Measurements from ENCODE around the gene SCAMP4.
A peak's percentile ranks its signal among the peaks of the same experiment; 100 is the strongest.

Gene SCAMP4

DNA sequence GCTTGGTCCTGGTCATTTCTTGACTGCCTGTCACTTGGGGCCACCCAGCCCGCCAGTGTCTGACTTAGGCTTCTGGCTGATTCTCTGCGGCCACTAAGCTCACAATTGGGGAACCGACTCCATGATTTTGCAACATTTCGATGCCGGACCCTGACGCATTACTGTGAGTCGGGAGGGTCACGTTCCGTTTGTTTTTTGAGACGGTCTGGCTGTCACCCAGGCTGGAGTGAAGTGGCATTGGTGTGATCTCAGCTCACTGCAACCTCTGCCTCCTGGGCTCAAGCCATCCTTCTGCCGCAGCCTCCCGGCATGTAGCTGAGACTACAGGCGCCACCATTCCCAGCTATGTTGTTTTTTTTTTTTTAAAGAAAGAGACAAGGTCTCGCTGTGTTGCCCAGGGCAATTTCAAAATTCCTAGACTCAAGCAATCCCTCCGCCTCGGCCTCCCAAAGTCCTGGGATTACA lies 3.2 kb upstream of the SCAMP4 start:
- no peak overlapping the region for H3K9ac ChIP-seq (ENCODE audit: low read length)

DNA sequence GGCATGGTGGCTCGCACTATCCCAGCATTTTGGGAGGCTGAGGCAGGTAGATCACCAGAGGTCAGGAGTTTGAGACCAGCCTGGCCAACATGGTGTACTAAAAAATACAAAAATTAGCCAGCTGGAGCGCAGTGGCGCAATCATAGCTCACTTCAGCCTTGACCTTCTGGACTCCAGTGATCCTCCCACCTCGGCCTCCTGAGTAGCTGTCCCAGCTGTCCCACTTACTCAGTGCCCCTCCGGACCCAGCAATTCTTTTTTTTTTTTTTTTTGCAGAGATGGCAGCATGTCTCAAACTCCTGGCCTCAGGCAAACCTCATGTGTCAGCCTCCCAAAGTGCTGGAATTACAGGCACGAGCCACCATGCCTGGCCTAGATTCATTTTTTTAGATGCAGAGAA lies 2.3 kb upstream of the SCAMP4 start:
- Histone ChIP-seq H3K36me3 (ENCODE audit: insufficient read depth, low read length) (no peaks in the 10 kb centered on the region), H3K27ac (ENCODE audit: low read depth, low read length, poor library complexity, severe bottlenecking) (no peak overlapping the region), H3K9ac (ENCODE audit: low read length) (no peak overlapping the region), H3K4me1 (ENCODE audit: insufficient read depth, low read length, severe bottlenecking) (peaks cover 45% of the 10 kb centered on the region), H3K9me2 (ENCODE audit: low read depth, low read length) (no peaks in the 10 kb centered on the region), H3K4me3 (ENCODE audit: low read depth, low read length, poor library complexity, severe bottlenecking) (no peak overlapping the region), H3K27me3 (ENCODE audit: insufficient read depth, low read length) (no peaks in the 10 kb centered on the region), H3F3A (ENCODE audit: insufficient read depth, low read length) (peaks cover 3% of the 10 kb centered on the region; the same call in 1 of the 2 replicates), H2AFZ (ENCODE audit: low read length) (no peak overlapping the region), H3K9me3 (ENCODE audit: low read length) (no peaks in the 10 kb centered on the region), H4K20me1 (ENCODE audit: insufficient read depth, low read length) (no peaks in the 10 kb centered on the region), H3K4me2 (ENCODE audit: low read length) (no peak overlapping the region), H3K79me2 (ENCODE audit: insufficient read depth, low read length) (peaks cover 13% of the 10 kb centered on the region)
- TF ChIP-seq EZH2 (IDR thresholded peaks at IDR 0.05; ENCODE audit: borderline replicate concordance, low read length) (no peak), CTCF (IDR thresholded peaks at IDR 0.05; ENCODE audit: low read length) (no peak)

More for the DNA sequence above, 3.2 kb upstream of the SCAMP4 start:
- no peak overlapping the region for H3K27ac ChIP-seq (ENCODE audit: low read depth, low read length, poor library complexity, severe bottlenecking)
- H4K20me1 ChIP-seq (ENCODE audit: insufficient read depth, low read length), result no peaks in the 10 kb centered on the region
- no peak for TF ChIP-seq CTCF (IDR thresholded peaks at IDR 0.05; ENCODE audit: low read length)
- no peak for TF ChIP-seq EZH2 (IDR thresholded peaks at IDR 0.05; ENCODE audit: borderline replicate concordance, low read length)
- H3K4me3 ChIP-seq (ENCODE audit: low read depth, low read length, poor library complexity, severe bottlenecking), result no peak overlapping the region
- no peaks in the 10 kb centered on the region for H3K9me3 ChIP-seq (ENCODE audit: low read length)
- peaks cover 4% of the 10 kb centered on the region; the same call in 1 of the 2 replicates for H3K79me2 ChIP-seq (ENCODE audit: insufficient read depth, low read length)
- no peaks in the 10 kb centered on the region for H3K9me2 ChIP-seq (ENCODE audit: low read depth, low read length)
- H2AFZ ChIP-seq (ENCODE audit: low read length), result no peak overlapping the region
- H3K4me2 ChIP-seq (ENCODE audit: low read length), result no peak overlapping the region
- H3F3A ChIP-seq (ENCODE audit: insufficient read depth, low read length), result peaks cover 3% of the 10 kb centered on the region; the same call in 1 of the 2 replicates
- H3K36me3 ChIP-seq (ENCODE audit: insufficient read depth, low read length), result no peaks in the 10 kb centered on the region
- peaks cover 45% of the 10 kb centered on the region for H3K4me1 ChIP-seq (ENCODE audit: insufficient read depth, low read length, severe bottlenecking)
- H3K27me3 ChIP-seq (ENCODE audit: insufficient read depth, low read length), result no peaks in the 10 kb centered on the region

DNA sequence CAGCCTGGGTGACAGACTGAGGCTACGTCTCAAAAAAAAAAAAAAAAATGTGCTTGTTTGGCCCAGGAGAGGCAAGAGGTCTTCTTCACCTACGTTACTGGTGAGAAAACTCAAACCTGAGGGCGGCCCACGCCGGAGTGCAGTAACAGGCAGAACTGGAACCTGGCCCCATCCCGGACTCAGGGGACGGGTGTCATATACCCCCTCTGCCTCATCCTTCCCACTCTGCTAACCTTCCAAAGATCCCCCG lies 414 bp upstream of the SCAMP4 start:
- Histone ChIP-seq H3K4me3 (ENCODE audit: low read depth, low read length, poor library complexity, severe bottlenecking) (peak overlapping the region; percentile 63), H3K9me2 (ENCODE audit: low read depth, low read length) (no peaks in the 10 kb centered on the region), H3K27ac (ENCODE audit: low read depth, low read length, poor library complexity, severe bottlenecking) (peak overlapping the region; percentile 89), H3K4me1 (ENCODE audit: insufficient read depth, low read length, severe bottlenecking) (peaks cover 60% of the 10 kb centered on the region), H3K79me2 (ENCODE audit: insufficient read depth, low read length) (peaks cover 25% of the 10 kb centered on the region), H2AFZ (ENCODE audit: low read length) (no peak overlapping the region), H3K27me3 (ENCODE audit: insufficient read depth, low read length) (no peaks in the 10 kb centered on the region), H3K9me3 (ENCODE audit: low read length) (no peaks in the 10 kb centered on the region), H3K4me2 (ENCODE audit: low read length) (peak overlapping the region; percentile 59), H4K20me1 (ENCODE audit: insufficient read depth, low read length) (no peaks in the 10 kb centered on the region), H3F3A (ENCODE audit: insufficient read depth, low read length) (peaks cover 3% of the 10 kb centered on the region; the same call in 1 of the 2 replicates), H3K36me3 (ENCODE audit: insufficient read depth, low read length) (no peaks in the 10 kb centered on the region), H3K9ac (ENCODE audit: low read length) (peak overlapping the region; percentile 57)
- TF ChIP-seq CTCF (IDR thresholded peaks at IDR 0.05; ENCODE audit: low read length), result no peak
- TF ChIP-seq EZH2 (IDR thresholded peaks at IDR 0.05; ENCODE audit: borderline replicate concordance, low read length), result no peak

Data from OCI-LY1 (cell line).